Dermis blood vessel endothelial cell (primary cell): Measurements from ENCODE around the gene SLC25A22. TPM values are rescaled to one million over a fixed set of nuclear protein-coding genes. Genes with fewer than 3 reads are reported as not detected.

Experiments
- DNase-seq: peaks from one replicate; pipeline ENCODE4 v3.0.0; 2010
- total RNA-seq: library from RNA; depleted of rRNA; stranded (reverse); fragments of >200 nt; gene quantifications from 2 replicates; pipeline ENCODE4 v1.2.3, GENCODE V29; 2014

Gene SLC25A22
- total RNA-seq, 1 donor from 2014 or later: 7.1 TPM

DNA sequence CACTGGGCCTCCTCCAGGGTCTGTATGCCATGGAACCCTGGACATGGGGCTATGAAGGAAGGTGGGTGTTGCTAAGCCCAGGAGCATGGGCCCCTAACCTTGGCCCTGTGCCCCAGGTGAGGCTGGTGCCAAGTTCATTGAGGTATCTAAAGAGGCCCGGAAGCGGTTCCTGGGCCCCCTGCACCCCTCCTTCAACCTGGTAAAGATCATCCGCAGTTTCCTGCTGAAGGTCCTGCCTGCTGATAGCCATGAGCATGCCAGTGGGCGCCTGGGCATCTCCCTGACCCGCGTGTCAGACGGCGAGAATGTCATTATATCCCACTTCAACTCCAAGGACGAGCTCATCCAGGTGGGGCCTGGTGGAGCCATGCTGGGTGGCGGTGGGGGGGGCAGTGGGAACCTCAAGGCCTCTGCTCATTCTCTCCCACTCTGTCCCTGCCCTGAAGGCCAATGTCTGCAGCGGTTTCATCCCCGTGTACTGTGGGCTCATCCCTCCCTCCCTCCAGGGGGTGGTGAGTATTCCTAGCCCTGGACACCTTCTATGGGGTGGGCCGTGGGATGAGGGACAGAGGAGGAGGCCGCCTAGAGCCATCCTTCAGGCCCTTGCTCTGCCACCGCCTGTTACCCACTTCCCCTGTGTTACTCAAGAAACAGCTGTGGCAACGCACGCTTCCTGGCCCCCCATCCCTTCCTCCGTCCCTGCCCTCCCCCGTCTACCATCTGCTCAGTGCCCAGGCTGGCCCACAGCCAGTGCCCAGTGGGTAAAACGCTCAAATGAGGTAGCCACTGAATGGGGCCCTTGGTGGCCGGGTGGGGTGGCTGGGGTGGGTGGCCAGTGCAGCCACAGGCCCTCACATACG lies 23.7 kb upstream of the SLC25A22 start:
- DNase-seq: no peak

DNA sequence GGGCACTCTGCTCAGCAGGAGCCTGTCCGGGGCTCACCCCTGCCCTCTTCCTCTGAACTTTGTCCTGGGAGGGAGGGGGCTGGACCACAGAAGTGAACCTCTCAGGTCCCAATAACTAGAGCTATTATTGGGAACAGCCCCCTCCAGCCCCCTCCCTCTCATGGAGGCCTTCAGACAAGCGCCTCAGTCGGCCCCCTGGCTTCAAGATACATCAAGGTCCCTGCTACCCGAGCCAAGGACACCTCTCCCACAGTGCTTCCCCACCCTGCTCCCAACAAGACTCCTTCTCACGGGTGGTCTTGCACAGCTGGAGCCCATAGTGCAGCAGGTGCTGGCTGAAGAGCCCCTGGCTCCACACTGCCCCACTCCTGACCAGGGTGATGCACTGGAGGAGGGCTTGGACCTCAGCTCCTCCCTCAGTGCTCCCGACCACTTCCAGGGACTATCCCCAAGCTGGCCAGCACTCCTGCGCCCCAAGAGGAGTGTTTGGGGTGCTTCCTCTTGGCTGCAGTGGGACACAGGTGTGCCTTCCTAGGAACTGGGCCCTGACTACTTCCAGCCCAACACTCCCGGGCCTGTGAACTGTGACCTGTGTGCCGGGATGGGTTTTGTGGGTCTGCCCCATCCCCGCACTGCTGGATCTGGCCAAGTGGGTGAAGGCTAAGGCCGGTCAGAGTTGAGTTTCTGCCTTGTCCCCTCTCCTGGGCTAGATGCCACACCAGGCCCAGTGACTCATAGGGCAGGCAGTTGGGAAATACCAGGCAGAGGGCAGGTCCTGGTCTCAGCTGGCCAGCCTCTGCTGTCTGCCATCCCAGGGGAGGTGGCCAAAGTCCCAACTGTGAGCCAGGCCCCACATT lies 22.8 kb upstream of the SLC25A22 start:
- peak; percentile 50 for DNase-seq

DNA sequence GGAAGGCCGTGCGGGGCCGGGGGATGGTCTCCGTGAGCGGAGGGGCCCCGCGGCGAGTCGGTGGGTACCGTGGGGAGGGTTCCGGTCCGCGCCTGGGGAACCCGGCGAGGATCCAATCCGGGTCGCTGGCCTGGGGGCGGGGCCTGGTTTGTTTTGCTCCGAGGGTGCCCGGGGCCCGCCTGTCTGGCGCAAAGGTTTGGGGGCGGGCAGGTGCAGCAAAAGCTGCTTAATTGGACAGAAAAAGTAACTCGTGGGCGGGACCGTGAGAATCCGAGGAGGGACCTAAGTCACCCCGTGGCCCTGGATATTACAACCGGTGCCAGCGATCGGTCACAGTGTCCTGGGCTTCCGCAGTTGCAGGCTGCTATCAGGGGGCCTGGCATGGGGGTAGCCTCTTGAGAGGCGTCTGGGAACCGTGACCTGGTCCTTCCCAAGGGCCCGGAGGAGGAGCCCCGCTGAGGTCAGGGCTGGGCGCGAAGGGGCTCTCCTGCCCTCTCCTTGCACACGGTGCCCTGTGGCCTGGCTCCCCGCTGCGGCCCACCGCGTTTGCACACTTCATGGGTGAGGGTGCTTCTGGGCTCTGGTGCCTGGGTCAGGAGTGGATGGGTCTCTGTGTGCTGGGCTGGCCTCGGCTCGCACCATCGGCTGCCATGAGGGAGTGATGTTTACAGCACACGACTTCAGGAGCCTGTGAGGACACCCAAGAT lies 22.0 kb upstream of the SLC25A22 start:
- peak; percentile 85 for DNase-seq

DNA sequence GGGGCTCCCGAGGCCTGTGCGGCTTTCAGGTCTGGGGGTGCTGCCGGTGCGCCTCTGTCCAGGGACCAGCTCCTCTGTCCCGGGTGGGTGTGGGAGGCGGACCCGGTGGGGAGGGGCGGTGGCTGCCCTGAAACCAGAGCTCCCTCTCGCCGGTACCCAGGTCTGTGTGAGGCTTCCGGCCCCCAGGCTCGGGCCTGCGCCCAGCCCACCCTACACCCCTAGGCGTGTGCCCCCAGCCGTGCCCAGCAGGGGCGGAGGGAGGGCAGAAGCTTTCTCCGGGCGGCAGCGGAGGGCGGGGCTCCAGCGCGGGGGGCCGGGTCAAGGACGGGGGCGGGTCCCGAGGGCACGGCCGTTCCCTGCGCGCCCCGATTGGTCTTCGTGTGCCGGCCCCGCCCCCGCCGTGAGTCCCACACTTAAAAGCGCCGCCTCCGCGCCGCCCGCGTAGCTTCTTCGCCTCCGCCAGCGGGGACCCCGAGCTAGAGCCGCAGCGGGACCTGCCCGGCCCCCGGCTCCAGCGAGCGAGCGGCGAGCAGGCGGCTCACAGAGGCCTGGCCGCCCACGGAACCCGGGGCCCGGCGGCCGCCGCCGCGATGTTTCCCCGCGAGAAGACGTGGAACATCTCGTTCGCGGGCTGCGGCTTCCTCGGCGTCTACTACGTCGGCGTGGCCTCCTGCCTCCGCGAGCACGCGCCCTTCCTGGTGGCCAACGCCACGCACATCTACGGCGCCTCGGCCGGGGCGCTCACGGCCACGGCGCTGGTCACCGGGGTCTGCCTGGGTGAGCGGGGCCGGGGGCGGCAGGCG lies 21.2 kb upstream of the SLC25A22 start:
- DNase-seq: peak; percentile 91

DNA sequence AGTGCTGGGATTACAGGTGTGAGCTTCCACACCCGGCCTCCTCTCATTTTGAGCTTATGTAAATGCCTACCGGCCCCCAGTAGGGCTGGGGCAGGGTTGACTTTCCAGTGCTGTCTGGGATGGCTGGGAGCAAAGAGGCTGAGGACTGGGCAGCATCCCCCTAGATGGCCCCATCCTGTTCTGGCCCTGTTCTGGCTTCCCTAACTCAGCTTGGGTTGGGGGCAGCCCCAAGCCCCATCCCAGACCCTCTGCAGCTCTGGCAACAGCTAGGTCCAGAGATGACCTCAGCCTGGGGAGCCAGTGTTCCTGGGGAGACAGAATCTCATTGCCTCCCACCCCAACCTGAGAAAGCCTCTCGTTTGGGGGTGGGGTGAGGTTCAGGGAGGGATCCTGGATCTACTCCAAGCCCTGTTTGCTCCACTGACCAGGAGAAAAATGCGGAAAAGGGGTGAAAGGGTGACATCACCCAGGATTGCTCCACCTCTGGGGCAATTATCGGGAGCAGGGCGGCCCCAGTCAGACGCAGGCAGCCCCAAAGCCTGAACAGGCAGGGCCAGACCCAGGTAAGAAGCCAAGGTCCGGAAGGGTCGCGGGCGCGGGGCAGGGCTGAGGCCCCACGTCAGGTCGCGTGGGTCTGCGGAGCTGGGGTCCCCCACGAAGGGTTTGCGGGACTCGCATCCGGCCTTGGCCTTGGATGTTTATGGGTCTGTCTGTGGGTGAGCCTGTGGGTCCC lies 20.5 kb upstream of the SLC25A22 start, which contains the start of gene PNPLA2:
Gene PNPLA2 (plus strand): TSS at position 519 of the 733 bp plus-strand sequence. CDS start 805 bp downstream, outside the sequence.
- DNase-seq: no peak

DNA sequence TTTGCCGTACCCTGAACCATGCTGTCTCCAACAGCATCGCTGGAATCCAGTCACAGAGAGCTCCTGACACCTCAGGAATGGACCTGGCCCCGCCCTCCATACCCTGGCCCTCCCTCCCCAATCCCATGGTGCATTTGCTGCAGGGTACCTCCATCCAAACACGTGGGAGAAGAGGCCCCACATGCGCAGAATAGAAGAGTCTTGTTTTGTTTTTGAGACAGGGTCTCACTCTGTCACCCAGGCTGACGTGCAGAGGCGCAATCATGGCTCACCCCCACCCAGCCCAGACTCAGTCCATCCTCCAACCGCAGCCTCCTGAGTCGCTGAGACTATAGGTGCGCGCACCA lies 18.3 kb upstream of the SLC25A22 start:
- DNase-seq: no peak

DNA sequence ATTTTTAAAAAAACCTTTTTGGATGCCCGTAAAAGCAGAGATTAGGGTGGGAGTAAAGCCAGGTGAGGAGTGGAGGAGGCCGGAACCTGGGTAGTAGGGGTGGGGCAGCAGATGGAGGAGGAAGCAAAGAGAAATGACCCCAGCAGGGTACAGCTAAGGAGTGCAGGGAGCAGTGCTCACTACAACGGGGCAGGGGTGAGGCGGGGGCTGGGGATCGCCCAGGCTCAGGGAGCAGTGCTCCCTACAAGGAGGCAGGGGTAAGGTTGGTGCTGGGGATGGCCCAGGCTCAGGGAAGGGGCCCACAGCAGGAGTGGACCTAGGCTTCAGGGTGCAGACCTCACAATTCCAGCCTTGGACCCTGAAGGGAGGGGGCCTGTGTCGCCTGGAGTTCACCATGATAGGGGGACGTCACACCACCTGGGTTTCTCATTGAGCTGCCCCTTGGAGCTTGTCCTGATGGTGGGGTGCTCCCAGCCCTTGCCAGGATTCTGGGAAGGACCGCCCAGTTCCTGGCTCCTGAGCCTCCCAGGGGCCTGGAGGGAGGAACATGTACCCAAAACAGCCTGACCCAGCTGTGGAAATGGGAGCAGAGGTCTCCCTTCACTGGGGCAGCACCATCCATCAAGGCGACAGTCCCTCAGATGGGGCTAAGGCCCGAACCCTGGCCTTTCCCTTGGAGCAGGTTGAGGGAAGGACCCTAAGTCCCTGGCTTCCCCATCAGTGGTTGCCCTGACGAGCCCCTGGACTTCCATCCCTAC lies 17.8 kb upstream of the SLC25A22 start:
- DNase-seq: no peak

DNA sequence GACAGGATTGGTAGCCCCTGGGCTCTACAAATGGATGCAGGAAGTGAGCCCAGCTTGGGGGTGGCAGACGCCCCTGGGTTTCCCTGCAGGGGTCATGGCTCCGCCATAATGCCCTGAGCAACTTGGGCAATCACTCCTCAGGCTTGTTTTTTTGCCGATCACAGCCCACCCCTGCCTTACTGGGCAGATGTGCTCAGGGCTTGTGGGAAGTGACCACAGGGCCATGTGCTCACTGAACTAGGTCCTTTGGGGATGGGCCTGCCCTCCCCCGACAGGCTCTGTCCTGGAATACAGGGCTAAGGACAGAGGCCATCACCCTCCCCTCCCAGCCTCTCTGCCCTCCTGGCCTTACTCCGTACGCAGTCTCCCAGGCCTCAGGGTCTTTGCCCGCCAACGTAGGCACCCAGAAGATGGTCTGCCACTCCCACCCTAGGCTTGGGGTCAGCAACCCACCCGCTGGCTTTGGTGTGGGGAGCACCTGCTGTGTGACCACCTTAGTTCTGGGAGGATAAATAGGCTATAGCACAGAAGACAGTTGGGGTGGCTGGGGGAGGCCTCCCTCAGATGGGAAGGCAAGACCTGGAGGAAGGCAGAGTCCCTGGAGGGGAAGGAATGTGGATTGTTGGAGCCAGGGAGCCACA lies 15.5 kb upstream of the SLC25A22 start:
- no peak for DNase-seq

DNA sequence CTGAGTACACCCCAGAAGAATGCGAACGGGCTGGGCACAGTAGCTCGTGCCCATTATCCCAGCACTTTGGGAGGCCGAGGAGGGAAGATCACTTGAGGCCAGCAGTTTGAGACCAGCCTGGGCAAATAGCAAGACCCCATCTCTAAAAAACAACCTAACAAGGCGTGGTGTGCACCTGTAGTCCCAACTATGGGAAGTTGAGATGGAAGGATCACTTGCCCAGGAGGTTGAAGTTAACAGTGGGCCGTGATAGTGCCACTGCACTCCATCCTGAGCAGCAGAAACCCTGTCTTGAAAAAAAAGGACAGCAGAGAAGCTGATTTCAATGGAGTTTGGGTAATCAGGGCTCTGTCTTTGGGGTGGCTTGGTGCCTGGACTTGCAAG lies 15.0 kb upstream of the SLC25A22 start:
- no peak for DNase-seq

DNA sequence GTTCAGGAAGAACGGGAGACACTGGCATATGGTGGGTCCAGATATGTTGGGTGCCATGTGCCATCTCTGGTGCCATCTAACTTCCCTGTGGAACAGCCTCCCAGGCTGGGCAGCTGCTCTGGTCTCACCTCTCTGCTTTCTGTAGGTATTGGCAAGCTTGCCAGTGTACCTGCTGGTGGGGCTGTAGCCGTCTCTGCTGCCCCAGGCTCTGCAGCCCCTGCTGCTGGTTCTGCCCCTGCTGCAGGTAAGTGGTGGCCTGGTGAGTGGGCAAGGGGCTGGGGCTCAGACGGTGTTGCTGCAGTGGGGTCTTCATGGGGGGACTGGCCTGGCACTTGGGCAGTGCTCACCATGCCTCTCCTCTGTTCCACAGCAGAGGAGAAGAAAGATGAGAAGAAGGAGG lies 14.3 kb upstream of the SLC25A22 start:
- no peak for DNase-seq

DNA sequence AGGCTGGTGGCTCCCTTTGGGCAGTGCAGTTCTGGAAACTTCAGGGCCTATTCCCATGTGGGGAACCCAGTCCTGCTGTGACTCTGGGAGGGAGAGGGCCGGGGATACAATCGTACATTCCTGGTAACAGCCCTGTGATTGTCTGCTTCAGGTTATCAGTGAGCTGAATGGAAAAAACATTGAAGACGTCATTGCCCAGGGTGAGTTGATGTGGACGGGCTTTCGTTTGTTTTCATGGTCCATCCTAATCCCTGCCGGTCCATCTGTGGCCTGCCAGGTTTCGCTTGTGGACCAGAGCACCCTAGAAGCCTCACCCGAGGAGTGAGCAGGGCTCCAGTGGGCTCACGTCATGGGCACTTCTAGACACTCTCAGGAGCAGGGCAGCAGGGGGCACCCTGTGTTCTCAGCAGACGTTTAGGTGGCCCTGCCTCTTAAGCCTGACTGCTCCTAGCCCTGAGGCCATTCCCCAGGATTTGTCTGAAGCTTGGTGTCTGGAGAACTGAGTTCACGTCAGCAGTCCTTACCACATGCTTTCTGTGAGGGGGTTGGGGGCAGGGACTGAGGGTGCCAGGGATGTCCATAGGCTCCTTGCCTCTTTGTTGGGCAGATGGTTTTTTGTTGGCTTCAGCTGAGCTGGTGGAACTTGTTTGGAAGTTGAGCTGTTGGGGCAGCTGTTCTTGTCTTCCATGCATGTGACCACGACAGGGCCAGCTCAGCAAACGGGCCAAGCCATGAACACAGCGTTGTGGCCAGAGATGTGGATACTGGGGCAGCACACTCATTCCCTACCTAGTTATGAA lies 13.6 kb upstream of the SLC25A22 start:
- peak; percentile 61 for DNase-seq

DNA sequence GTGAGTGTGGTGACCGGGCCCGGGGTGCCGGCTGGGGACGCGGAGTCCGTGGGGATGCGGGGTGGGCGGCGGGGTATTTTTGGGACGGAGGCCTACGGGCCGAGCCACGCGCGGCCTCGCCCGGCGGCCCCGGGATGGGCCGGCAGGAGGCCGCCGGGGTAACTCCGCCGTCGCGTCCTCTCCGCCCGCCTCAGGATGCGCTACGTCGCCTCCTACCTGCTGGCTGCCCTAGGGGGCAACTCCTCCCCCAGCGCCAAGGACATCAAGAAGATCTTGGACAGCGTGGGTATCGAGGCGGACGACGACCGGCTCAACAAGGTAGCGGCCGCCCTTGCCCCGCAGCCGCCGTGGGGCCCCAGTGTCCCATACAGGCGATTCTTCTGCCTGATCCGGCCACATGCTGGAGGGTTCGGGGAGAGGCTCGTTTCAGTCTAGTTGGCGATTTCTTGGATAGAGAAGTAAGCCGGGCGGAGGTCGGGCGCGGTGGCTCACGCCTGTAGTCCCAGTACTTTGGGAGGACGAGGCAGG lies 12.0 kb upstream of the SLC25A22 start:
- DNase-seq: no peak

DNA sequence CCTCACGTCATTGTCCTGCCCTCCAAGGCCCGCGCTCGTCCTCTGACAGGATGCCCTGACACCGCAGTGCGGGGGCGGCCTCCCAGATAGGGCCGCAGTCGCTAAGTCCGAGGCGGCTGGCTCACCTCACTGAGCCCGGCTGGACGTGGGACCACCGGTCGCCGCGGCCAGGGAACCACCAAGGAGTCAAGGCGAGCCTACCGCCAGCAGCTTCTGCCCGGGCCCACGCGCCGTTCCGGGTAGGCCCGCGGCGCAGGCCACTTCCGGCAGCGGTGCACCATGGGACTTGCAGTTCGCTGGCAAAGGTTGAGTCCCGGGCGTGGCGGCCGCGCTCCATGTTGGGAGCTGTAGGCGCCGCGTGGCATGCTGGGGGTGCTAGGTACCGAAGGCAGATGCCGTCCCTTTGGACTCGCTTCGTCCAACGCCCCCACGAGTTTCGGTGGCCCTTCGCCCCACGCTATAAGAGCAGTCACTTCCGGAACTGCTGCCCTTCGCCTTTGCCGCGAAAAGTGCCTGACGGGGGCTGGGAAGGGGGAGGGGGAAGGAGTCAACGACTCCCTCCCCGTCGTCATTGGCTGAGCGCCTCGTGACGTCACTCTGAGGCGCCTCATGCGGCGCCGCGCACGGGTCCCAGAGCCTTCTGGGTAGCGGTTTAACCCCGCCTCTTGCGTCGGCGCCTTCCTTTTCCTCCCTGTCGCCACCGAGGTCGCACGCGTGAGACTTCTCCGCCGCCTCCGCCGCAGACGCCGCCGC lies 11.4 kb upstream of the SLC25A22 start, which contains the start of gene RPLP2:
Gene RPLP2 (plus strand): TSS at position 681 of the 753 bp plus-strand sequence. CDS start 268 bp downstream, outside the sequence.
- DNase-seq: peak; percentile 98

DNA sequence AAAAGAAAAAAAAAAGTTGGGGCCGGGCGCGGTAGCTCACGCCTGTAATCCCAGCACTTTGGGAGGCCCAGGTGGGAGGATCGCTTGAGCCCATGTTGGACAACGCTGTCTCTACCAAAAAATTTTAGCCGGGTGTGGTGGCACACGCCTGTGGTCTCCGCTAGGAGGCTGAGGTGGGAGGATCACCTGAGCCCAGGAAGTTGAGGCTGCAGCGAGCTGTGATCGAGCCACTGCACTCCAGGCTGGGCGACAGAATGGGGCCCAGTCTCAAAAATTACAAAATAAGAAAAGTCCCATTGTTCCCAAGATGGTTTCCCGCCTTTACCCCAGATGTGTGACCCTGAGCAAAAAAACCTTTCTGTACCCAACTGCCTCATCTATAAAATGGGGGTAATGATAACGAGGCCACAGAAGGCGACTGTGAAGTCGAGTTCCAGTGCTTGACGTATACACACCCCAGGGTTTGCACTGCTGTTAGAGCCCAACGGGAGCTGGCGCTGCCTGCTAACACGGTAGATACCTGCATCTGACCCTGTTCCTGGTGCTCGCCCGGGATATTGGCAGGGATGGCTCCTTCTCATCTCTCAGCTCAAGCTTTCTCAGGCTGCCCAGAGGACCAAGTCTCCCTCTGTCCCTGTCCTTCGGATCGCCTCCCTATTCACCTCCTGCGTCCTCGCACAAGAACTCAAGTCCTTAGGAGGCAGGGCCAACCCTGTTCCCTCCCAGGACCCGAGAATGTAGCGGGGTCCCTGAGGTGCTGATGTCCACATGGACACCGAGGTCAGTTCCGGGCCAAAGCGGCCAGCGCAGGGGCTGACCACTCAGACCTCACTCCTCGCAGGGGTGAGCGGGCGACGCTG lies 10.6 kb upstream of the SLC25A22 start:
- no peak for DNase-seq

DNA sequence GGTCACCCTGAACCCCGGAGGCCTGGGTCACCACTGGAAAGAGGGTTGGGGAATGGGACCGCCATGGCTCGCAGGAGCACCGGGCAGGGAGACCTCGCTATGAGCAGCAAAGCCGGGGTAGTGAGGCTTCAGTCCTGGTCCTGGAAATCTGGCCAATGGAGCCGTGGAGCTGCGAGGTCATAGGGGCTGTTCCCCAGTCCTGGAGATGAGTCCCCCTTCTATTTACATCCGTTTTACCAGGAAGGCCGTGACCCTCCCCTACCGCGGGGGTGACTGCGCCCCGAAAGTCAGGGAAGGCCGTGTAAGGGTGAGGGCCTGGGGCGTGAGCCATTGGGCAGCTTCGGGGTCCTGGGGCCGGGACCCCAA lies 6.5 kb upstream of the SLC25A22 start:
- no peak for DNase-seq

DNA sequence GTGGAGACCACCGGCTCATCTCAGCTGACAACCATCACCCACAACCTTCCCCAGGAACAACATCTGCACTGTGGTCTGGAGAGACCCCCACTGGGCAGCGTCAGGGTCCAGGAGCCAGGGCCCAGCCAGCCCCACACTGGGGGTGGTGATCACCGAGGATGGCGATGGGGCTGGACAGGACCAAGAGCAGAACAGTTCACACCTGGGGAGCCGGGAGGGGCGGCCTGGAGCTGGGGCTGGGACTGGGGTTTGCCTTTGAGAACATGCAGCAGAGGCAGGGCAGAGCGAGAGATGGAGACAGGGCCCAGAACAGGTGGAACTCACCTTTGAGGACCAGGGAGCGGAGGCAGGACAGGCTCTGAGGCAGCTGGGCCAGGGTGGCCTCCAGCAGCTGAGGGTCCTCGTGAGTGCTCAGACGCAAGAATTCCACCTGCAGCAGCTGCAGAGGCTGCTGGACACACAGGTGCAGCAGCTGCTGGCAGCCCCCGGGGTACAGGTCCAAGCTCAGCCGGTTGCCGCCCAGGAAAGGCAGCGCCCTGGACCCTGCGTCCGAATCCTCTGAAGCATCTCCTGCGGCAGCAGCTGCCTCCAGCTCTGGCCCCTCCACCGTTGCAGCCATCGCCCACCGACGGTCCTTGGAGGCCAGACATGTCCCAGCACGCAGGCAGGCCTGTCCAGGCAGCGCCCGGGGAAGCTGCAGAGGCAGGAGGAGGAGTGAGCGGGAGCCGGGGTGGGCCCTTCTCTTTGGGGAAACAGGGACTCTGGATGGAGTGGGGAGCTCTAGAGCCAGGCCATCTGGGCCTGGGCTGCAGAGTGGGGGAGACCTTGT lies 5.9 kb upstream of the SLC25A22 start:
- DNase-seq: no peak

DNA sequence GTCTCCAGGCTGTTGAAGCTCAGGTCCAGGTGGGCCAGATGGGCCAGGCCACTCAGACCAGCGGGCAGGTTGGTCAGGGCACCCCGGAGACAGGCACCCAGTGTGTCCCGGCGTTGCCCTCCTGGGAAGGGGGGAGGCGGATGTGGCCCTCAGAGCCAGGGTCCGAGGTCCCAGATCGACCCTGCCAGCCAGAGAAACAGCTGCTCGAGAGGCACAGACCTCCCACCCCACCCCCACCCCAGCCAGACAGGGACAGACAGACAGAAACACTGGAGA lies 5.3 kb upstream of the SLC25A22 start:
- no peak for DNase-seq
